K562 (cell line): ENCODE data around the gene CALML3. TPM values are rescaled to one million over a fixed set of nuclear protein-coding genes. Genes with fewer than 3 reads are reported as not detected.

Experiments
- E2F1 ChIP-seq: sonication (generic); formaldehyde crosslinking; IDR thresholded peaks from 2 replicates; pipeline ENCODE4 v1.8.1; 2023; ENCODE audit warnings: mild to moderate bottlenecking, missing genetic modification reagents, moderate library complexity
- EZH2 ChIP-seq: IDR thresholded peaks from 2 replicates; pipeline ENCODE4 v1.6.1; 2012; ENCODE audit warnings: low read depth, mild to moderate bottlenecking, inconsistent platforms, low read length, borderline replicate concordance
- FOXA1 ChIP-seq: fragments of 450-650 bp; IDR thresholded peaks from 2 replicates; pipeline ENCODE4 v1.6.1; 2016; ENCODE audit warnings: mild to moderate bottlenecking, borderline replicate concordance
- ILK ChIP-seq: fragments of 450-650 bp; IDR thresholded peaks from 2 replicates; pipeline ENCODE4 v1.6.1; 2016; ENCODE audit warnings: missing genetic modification characterization, low read depth, mild to moderate bottlenecking, missing compliant biosample characterization, moderate library complexity, borderline replicate concordance
- KHSRP ChIP-seq: fragments of 450-650 bp; IDR thresholded peaks from 2 replicates; pipeline ENCODE4 v1.6.1; 2017
- MAFK ChIP-seq: IDR thresholded peaks from 2 replicates; pipeline ENCODE4 v1.6.1; 2011; ENCODE audit warnings: low read length, improper control_type of control experiment
- NFE2 ChIP-seq: IDR thresholded peaks from 2 replicates; pipeline ENCODE4 v1.6.1; 2014; ENCODE audit warnings: antibody characterized with exemption, low read depth
- NR2F6 ChIP-seq: fragments of 450-650 bp; formaldehyde crosslinking; IDR thresholded peaks from 2 replicates; pipeline ENCODE4 v1.4.0; 2020; ENCODE audit warnings: mild to moderate bottlenecking
- NR3C1 ChIP-seq: sonication (generic); formaldehyde crosslinking; IDR thresholded peaks from 2 replicates; pipeline ENCODE4 v1.8.1; 2022; ENCODE audit warnings: missing genetic modification reagents
- PHF8 ChIP-seq: fragments of 200-600 bp; sonication (generic); IDR thresholded peaks from 2 replicates; pipeline ENCODE4 v1.6.1; 2012; ENCODE audit warnings: mixed run types, mild to moderate bottlenecking, inconsistent platforms, low read length, moderate library complexity, borderline replicate concordance
- SMAD3 ChIP-seq: fragments of 450-650 bp; formaldehyde crosslinking; conservative IDR thresholded peaks from 2 replicates; pipeline ENCODE4 v1.4.0; 2020; ENCODE audit warnings: mild to moderate bottlenecking
- SMAD4 ChIP-seq: fragments of 250-450 bp; sonication (Bioruptor Pico); conservative IDR thresholded peaks from 2 replicates; pipeline ENCODE4 v1.8.0; 2021; ENCODE audit warnings: inconsistent platforms, mild to moderate bottlenecking, moderate library complexity
- TBP ChIP-seq: optimal IDR thresholded peaks from 2 replicates; pipeline ENCODE3; 2011; ENCODE audit warnings: low read depth, low read length, improper control_type of control experiment
- TFAP4 ChIP-seq: sonication (generic); formaldehyde crosslinking; IDR thresholded peaks from 2 replicates; pipeline ENCODE4 v1.8.0; 2022; ENCODE audit warnings: missing genetic modification reagents, mild to moderate bottlenecking, moderate library complexity, borderline replicate concordance
- THRAP3 ChIP-seq: fragments of 450-650 bp; IDR thresholded peaks from 2 replicates; pipeline ENCODE4 v1.6.1; 2016; ENCODE audit warnings: mild to moderate bottlenecking, inconsistent platforms, borderline replicate concordance
- TSHZ1 ChIP-seq: fragments of 250-450 bp; sonication (Bioruptor Pico); IDR thresholded peaks from 2 replicates; pipeline ENCODE4 v1.4.0; 2020; ENCODE audit warnings: mild to moderate bottlenecking, moderate library complexity
- VEZF1 ChIP-seq: fragments of 200-800 bp; sonication (Bioruptor generic); IDR thresholded peaks from 2 replicates; pipeline ENCODE4 v1.6.1; 2017; ENCODE audit warnings: missing genetic modification characterization, missing compliant biosample characterization
- ZNF324 ChIP-seq: fragments of 250-450 bp; sonication (Bioruptor Pico); IDR thresholded peaks from 2 replicates; pipeline ENCODE4 v1.4.0; 2020; ENCODE audit warnings: mild to moderate bottlenecking
- ZNF668 ChIP-seq: fragments of 250-450 bp; sonication (Bioruptor Pico); IDR thresholded peaks from 2 replicates; pipeline ENCODE4 v1.8.0; 2022; ENCODE audit warnings: mild to moderate bottlenecking, inconsistent platforms
- ZNF740 ChIP-seq, 3 experiments: fragments of 200-800 bp in 1 of 3; sonication (Bioruptor generic) in 1 of 3; sonication (generic) in 1 of 3; formaldehyde crosslinking in 1 of 3; IDR thresholded peaks; 2 replicates each; pipeline versions ENCODE4 v1.6.1 to v1.8.0; 2016 to 2022; ENCODE audit warnings: mild to moderate bottlenecking in 2 of 3, missing compliant biosample characterization in 2 of 3, missing genetic modification characterization in 2 of 3, missing genetic modification reagents in 1 of 3
- polyA plus RNA-seq, 8 experiments: library from polyadenylated mRNA; depleted of rRNA in 4 of 8; stranded (reverse) in 5 of 8; unstranded in 3 of 8; fragments of >200 nt; fragmentation: Nextera tagmentation in 2 of 8; fragmentation: Illumina TruSeq in 1 of 8; extraction: Ambion mirVana in 2 of 8; extraction: Trizol in 1 of 8; gene quantifications; 2 replicates each; pipeline versions ENCODE4 v1.2.1 to v1.2.3, GENCODE V29; 2011 to 2014; ENCODE audit warnings: inconsistent platforms in 1 of 8, missing spikeins in 1 of 8
- total RNA-seq, 7 experiments: library from RNA; depleted of rRNA in 6 of 7; stranded (reverse); fragments of >200 nt in 6 of 7; fragmentation: Illumina TruSeq in 2 of 7; extraction: Trizol in 2 of 7; gene quantifications; 2 replicates each; pipeline versions ENCODE4 v1.2.1 to v1.2.3, GENCODE V29; 2011 to 2021; ENCODE audit warnings: low replicate concordance in 1 of 7

The CALML3 gene
- total and polyA plus RNA-seq, 9 of the 15 experiments (the other 6 are each of a cell fraction or from before 2014, with no cell fraction given), result not detected

- TF ChIP-seq VEZF1 (CRISPR knock-in tag) (no peak), THRAP3 (no peak), NR2F6 (CRISPR knock-in tag) (no peak), TBP (peak; percentile 57), ILK (tag) (no peak), NR3C1 (CRISPR knock-in tag) (no peak), SMAD4 (CRISPR knock-in tag) (0 out of 2 replicates have a peak, but pooled peaks have one; percentile 23), TSHZ1 (CRISPR knock-in tag) (no peak), E2F1 (CRISPR knock-in tag) (no peak), KHSRP (no peak), NFE2 (no peak), ZNF324 (CRISPR knock-in tag) (no peak), PHF8 (no peak), ZNF668 (CRISPR knock-in tag) (no peak), MAFK (no peak), FOXA1 (no peak), EZH2 (no peak), TFAP4 (CRISPR knock-in tag) (peak; percentile 84), SMAD3 (no peak), ZNF740 (CRISPR knock-in tag; IDR thresholded peaks at IDR 0.05) (no peak), ZNF740 (tag; IDR thresholded peaks at IDR 0.05) (0 out of 4 replicates have a peak, but pooled peaks have one; percentile 8 to 36)
These were observed 46.6 kb upstream of the CALML3 start (continued) for GRCh38 chr10:5477948-5478693.
